ENCODE results near the gene DPP9.
"Not testable (repeated sequence)": the region's sequence is repeated elsewhere in the genome, so short reads cannot be mapped to it uniquely, and the experiment has no call there.

Gene DPP9
- 48.8 to 183 (median 103) reads per million in 18 experiments for total RNA-seq

DNA sequence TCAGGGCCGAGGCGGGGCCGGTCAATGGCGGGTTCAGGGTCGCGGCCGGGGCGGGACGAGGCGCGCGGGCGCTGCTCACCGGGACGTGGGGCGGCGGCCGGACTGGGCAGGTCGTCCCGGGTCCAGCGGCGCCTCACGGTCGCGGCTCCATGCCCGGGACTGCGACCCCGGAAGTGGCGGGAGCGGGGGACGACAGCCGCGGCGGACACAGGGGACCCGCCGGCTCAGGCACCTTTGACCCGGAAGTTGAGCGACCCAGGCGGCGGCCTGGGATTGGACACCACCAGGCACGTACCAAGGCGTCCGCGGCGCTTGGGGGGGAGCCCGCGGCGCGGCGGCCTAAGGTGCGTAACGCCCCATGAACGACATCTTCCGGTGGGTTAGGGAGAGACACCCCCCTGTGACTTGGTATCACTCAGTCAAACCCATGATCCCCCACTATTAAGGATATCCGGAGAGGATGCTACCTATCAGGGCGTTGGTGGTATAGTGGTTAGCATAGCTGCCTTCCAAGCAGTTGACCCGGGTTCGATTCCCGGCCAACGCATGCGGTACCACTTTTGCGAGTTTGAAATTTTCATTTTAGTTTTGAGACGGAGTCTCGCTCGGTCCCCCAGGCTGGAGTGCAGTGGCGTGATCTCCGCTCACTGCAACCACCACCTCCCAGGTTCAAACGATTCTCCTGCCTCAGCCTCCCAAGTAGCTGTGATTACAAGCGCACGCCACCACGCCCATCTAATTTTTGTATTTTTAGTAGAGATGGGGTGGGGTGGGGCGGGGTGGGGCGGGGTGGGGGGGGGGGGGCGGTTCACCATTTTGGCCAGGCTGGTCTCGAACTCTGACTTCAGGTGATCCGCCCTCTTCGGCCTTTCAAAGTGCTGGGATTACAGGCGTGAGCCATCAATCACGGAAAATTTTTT is at the start of gene DPP9:
Gene DPP9 (minus strand): TSS at position 248 of the 920 bp plus-strand sequence. CDS start 3,936 bp downstream, outside the sequence.
- DNase-seq = peak; percentile 99

DNA sequence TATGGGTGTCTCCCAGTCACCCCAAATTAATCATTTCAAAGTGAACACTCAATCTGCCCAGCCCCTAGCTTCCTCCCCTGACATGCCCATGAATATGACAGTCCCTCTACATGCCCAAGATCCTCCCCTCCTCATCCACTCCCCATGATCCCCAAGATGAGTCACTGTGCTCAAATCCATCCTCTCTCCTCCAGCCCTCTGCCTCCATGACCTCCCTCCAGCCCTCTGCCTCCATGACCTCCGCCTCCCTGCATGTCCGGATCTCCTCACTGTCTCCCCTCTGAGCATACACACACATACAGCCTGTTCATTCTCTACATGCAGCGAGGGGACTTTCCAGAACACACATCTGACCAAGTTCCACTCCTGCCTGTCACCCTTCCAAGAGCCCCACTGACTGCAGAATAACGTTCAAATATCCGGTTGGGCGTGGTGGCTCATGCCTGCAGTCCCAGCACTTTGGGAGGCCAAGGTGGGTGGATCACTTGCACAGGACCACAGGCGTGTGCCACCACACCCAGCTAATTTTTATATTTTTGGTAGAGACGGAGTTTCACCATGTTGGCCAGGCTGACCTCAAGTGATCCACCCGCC is 49.5 kb upstream of the DPP9 start:
- no peak for DNase-seq

DNA sequence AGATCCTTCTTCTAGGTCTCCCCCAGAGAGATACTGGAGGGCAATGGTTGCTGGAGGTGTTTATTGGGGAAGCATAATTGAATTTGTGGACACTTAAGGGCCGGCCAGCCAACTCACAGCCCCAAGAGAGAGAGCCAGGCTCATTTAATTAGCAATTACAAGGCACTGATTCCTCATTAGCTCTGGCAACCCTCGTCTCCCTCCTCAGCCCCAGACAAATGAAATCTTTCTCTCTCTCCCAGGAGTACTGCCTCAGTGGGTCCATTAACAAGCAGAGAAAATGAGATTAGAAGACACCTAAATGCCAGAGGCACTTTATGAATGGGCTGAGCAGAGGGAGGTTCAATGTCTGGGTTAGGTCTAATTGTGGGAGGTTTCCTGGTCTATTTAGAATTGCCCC is 48.9 kb upstream of the DPP9 start:
- DNase-seq = no peak

DNA sequence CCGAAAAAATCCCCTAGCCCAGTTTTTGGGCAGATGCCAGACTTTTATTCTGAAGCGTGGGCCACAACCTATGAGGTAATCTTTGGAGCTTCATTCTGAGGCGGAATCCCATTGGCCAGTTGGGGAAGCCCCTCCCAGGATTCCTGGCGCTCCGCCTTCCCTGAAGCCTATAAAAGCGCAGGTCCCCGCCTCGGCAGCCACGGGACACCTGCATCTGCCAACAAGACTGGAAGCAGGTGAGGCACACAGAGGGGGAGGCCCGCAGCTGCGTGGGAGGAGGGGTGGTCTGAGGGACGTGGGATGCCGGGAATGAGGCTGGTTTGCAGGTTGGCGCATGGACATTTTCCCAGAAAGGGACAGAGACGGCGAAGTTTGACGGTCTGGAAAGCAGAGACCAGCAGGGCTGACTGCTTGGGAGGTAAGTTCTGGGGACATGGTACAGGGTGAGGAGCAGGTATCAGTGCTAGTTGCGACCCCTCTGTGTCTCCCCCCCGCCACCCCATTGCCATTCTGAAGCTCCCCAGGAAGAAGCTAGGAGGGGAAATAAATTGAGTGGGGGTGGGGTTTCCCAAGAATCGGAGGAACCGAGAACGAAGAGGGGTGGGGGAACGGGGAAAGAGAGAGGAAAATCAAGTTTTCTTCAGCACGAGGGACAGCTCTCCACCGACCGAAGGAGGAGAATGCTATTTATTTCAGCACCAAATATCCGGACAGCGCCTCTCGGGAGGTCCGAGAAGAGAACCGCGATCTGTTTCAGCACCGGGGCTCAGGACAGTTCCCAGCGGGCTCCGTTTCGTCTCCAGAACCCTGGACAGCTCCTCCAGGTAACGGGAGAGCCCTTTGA is 45.5 kb upstream of the DPP9 start:
- DNase-seq = peak; percentile 66 to 78

DNA sequence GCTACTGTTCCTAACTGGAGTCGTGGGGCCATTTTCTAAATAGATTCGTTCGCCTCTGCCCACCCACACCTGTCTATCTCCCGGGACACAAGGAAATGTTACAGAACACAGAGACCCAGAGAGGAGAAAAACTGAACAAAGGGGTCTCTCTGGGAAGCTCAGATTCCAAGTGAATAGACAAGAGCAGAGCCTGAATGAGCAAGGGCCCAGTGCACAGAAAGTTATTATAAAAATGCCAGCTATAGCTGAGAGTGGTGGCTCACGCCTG is 40.7 kb upstream of the DPP9 start:
- DNase-seq = no peak

DNA sequence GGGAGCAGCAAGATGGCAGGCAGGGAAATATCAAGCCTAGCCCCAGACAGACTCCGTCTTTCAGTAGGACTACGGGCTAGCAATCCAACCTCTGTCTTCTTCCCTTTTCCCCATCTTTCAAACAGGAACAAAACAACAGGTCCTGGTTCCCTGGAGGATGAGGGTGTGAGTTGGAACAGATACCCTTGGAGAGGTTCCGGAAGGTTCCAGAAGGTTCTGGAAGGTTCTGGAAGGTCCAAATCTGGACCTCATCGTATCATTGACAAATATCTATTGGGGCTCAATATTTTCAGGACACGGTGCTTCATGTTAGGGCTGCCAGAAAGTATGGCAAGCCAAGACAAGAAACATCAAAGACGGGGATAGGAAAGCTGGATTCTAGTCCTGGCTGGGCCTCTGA is 39.4 kb upstream of the DPP9 start:
- DNase-seq = no peak

DNA sequence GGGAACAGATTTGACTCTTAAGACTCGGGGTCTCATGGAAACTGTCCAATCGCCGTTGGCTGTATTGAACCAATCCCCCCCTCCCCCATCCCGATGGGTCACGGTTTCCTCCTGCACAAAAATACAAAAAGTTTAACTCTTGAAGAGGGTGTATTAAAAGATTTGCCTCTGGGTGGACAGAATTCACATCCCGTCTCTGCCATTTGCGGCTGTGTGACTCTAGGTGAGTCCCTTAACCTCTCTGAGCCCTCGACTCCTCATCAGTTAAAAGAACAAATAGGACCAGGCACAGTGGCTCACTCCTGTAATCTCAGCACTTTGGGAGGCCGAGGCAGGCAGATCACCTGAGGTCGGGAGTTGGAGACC is 36.6 kb upstream of the DPP9 start:
- no peak for DNase-seq

DNA sequence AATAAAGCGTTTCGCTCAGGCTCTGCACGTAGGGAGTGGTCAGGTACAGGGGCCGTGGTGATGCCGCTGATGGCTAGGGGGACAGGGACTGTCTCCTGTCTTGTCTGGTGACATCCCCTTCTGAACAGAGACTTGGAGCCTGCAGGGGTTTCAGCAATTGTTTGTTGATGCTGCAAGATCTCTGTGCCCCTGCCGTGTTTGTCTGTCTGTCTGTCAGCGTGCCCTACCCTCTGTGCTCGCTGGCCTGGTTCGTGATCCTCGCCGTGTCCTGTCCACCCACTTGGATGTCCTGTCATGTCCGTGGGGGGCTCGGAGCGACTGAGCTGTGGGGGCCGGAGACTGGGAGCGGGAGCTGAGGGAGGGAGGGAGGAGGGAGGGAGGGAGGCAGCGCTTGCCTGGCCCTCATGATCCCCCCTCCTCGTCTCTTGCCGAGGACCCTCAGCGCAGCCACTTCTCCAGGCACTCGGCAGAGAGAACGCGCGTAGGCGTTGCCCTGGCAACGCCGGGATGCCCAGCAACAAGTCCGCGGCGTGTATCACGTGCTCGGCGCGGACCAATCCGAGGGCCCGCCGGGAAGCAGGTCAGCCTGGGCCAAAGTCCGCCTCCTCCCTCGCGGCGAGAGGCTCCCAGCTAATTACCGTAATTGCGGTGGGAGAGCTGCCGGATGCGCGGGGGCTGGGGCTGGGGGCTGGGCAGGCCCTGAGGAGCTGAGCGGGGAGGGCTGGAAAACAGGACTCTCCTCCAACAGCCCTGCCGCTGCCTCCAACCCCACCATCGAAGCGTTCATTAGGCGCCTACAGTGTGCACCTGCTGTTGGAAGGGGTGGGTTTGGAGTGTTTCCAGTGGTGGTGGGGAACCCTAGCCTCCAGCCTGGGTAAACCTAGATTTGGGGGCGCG is 36.0 kb upstream of the DPP9 start:
- peak; percentile 88 to 94 for DNase-seq

DNA sequence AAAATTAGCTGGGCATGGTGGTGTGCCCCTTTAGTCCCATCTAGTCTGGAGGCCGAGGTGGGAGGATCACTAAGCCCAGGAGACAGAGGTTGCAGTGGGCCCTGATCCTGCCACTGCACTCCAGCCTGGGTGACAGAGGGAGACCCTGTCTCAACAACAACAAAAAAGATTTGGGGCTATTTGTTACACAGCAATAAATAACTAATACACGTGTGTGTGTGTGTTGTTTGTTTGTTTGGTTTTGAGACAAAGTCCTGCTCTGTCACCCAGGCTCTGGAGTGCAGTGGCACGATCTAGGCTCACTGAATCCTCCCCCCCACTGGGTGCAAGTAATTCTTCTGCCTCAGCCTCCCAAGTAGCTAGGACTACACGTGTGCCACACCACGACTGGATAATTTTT is 35.0 kb upstream of the DPP9 start:
- DNase-seq = no peak

DNA sequence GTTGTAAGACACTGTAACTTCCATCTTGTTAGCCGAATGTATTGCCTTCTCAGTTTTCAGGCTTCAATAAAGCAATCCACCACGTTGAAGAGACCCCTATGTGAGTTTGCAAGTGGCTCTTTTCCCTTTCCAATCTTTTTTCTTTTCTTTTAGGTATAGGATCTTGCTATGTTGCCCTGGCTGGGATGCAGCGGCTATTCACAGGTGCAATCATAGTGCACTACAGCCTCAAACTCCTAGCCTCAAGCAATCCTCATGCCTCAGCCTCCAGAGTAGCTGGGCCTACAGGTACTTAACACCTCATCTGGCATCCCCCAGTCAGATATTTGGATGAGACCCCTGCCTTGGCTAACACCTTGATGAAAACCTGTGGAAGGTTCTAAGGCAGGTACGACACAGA is 34.4 kb upstream of the DPP9 start:
- DNase-seq = no peak

DNA sequence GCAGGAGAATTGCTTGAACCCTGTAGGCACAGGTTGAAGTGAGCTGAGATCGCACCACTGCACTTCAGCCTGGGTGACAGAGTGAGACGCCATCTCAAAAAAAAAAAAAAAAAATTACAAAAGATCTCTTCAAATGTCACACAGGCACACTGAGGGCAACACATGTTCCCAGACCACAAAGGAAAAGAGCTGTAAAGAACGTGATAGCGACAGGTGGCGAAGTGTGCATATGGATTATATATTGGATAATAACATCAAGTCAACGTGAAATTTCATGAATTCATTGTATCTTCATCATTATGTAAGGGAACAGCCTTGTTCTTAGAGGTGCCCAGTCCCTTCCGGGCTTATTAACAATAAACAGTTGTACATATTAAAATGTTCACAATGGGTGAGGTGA is 31.8 kb upstream of the DPP9 start:
- DNase-seq = no peak

DNA sequence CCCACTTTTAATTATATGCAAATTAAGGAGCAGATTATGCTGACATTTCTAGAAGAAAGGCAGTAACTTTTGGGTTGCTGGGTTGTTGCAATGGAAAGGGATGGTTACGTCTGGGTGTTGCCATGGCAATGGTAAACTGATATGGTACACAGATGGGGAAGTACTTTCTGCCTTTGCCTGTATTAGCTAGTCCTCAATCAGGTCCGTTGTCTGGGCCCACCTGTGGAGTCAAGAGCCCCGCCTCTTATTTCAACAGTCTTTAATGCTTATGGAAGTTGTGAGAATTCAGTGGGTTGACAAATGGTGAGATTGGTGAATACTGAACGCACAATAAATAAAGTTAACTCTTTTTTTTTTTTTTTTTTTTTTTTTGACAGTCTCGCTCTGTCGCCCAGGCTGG is 30.6 kb upstream of the DPP9 start:
- peak in 1 of 2 donors; percentile 38 for DNase-seq

DNA sequence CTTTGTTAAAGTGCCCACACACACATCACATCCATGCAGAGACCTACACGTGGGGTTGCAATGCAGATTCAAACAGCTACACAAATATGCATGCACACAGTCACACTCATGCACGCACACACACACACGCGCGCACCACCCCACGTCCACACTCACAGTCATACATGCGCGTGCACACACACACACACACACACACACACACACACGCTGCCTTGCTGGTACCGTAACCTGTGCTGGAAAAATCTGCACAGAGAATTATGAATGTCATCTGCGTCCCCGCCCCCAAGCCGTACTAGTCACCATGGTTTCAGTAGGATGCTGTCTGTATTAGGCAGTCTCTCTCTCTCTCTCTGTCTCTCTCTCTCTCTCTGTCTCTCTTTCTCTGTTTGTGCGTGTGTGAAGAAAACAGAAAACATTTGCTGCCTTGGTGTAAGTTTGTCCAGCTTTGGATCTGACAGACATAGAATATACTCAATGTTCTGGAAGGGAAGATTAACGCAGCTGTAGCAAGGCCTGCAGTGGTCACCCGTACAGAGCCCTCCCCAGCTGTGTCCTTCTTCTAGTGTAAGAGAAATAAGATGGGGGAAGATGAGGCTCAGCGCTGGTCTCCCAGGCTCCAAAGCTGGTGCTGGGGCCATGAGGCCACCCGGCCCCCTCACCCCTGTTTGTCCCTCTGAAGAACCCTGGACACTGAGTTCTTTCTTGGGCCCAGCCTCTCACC is 26.4 kb upstream of the DPP9 start:
- DNase-seq = no peak

DNA sequence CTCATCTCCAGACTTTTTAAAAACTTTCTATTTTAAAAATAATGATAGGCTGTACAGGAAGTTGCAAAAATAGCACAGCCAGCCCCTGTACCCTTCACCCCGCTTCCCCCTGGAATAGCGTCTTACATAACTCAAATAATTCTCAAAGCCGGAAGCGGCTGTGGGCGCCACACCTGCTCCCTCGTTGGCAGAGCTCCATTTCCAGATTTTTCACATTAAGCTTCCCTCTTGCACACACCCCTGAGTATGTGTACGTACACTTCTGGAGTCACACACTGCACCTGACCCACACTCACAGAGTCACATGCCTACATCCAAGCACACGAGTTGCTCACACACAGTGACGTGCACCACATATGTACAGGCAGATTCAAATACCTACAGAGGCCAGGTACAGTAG is 24.9 kb upstream of the DPP9 start:
- DNase-seq = no peak

DNA sequence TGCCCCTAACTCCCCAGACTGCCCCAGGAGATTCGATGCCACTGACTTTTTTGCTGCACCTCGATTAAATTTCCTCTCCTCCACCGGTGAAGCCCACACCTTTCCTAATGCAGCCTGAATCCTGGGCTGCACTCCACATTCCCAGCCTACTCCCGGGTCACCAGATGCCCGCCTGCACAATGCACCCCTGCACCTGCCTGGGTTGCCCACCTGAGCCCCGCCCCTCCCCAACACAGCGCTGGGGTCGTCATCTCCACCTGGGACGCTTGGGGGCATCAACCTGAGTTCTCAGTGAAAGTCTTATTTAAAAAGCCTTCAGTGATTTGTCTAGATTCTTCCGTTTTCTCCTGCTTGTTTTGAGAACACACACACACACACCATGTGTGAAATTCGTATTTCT is 24.5 kb upstream of the DPP9 start:
- no peak for DNase-seq

DNA sequence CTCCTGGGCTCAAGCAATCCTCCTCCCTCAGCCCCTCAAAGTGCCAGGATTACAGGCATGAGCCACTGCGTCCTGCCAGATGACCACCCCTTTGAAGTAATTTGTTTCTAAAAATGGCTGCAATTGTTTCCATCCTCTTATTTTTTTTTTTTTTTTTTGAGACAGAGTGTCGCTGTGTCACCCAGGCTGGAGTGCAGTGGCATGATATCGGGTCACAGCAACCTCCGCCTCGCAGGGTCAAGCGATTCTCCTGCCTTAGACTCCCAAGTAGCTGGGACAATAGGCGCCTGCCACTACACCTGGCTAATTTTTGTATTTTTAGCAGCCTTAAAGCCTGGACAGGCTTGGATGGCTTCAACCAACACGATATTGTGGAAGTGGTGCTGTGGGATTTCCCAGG is 22.3 kb upstream of the DPP9 start:
- no peak for DNase-seq

DNA sequence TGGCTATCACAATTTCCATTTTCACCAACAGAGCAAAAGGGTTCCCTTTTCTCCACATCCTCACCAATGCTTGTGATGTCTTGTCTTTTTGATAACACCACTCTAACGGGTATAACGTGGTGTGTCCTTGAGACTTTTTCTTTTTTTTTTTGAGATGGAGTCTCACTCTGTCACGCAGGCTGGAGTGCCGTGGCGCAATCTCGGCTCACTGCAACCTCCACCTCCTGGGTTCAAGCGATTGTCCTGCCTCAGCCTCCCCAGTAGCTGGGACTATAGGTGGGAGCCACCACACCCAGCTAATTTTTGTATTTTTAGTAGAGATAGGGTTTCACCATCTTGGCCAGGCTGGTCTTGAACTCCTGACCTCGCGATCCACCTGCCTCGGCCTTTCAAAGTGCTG is 21.5 kb upstream of the DPP9 start:
- DNase-seq = not testable (repeated sequence)

DNA sequence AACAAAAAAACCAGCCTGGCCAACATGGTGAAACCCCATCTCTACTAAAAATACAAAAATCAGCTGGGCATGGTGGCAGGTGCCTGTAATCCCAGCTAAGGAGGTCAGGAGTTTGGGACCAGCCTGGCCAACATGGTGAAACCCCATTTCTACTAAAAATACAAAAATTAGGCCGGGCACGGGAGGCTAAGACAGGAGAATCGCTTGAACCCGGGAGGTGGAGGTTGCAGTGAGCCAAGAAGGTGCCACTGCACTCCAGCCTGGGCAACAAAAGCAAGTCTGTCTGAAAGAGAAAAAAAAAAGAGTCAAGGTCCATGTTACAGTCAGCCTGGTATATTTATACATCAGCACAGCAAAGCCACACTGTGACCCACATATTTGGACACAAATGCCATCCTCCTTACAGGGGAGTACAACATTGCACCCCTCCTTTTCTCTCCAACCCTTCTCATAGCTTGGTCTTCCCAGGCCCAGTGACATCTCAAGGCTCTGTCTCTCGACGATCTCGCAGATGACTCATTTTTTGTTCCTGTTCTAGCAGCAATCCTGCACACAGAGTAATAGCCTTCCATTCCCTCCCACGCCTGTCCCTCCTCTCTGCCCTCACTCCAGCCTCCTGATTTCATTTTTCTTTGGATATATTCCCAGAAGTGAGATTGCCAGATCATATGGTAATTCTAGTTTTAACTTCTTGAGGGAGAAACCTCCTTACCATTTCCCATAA is 21.0 kb upstream of the DPP9 start:
- DNase-seq = peak; percentile 49 to 70

DNA sequence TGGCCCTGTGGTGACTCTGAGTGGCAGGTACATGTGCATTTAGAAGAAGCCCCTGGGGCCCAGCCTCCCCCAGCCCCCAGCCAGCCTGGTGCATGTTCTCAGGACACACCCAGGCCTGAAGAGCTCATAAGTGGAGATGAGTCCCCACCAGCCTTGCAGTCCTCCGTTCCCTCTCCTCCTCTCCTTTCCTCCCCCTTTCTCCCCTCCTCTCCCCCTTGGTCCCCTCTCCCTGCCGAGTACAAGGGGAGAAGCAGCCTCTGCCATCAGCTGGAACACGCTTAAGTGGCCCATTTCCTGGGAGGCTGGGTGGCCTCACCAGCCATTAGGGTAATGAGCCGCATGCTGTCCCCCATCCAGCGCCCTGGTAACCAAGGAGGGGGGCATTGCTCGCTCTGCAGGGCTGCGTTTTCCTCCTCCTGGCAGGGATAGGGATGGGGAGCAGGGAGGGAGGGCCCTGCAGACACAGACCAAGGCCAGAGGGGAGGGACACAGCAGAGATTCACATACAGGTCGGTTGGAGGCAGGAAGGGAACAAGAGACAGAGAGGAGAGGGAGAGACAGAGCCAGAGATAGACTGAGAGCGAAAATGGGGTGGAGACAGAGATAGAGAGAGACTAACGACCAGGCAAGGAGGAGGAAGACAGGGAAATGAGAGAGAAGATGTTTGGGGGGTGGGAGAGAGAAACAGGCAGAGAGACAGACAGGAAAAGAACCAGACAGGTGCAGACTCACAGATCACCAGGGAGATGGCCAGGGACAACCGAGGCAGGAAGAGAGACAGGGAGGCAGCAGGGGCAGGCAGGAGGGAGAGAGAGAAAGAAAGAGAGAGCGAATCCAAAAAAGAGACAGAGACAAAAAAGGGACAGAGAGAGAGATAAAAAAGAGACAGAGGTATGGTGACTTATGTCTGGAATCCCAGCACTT is 19.3 kb upstream of the DPP9 start:
- no peak for DNase-seq

DNA sequence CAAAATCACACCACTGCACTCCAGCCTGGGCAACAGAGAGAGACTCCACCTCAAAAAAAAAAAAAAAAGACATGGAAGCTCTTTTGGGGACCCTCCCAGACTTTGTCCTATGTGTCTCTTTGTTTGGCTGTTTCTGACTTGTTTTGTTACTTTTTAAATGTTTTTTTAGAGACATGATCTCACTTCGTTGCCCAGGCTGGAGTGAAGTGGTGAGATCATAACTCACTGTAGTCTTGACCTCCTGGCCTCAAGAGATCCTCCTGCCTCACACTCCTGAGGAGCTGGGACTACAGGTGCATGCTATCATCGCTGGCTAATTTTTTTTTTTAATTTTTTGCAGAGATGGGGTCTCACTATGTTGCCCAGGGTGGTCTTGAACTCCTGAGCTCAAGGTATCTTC is 16.4 kb upstream of the DPP9 start:
- no peak for DNase-seq

Data from inflammatory macrophage (primary cell).